GM21576 (cell line): ENCODE data around the gene ZC3H14.

Experiments
- ATAC-seq: cut with Tn5 transposase; IDR thresholded peaks from one replicate; pipeline ENCODE4 v1.9.1; 2021; ENCODE audit warnings: mild to moderate bottlenecking, moderate library complexity; ENCODE audit not compliant: unreplicated experiment

The ZC3H14 gene

GRCh38 chr14:88605594-88605993 lies 42.8 kb downstream of the ZC3H14 start:
- no peak for ATAC-seq

- ATAC-seq = no peak
Measured at GRCh38 chr14:88607829-88608228, 45.0 kb downstream of the ZC3H14 start.

GRCh38 chr14:88611878-88612277 lies 49.0 kb downstream of the ZC3H14 start:
- no peak for ATAC-seq

- ATAC-seq = no peak
Measured at GRCh38 chr14:88612981-88613380, 50.1 kb downstream of the ZC3H14 start.

- ATAC-seq = no peak
Measured at GRCh38 chr14:88613552-88614010, 50.7 kb downstream of the ZC3H14 start.

GRCh38 chr14:88614218-88614907 lies 51.5 kb downstream of the ZC3H14 start:
- peak; percentile 63 for ATAC-seq

GRCh38 chr14:88616697-88617096 lies 53.9 kb downstream of the ZC3H14 start:
- no peak for ATAC-seq

GRCh38 chr14:88617479-88617878 lies 54.6 kb downstream of the ZC3H14 start:
- no peak for ATAC-seq

GRCh38 chr14:88618476-88618875 lies 55.6 kb downstream of the ZC3H14 start:
- ATAC-seq = no peak

GRCh38 chr14:88621100-88621499 lies 58.3 kb downstream of the ZC3H14 start:
- ATAC-seq = no peak

GRCh38 chr14:88625671-88626070 lies 62.8 kb downstream of the ZC3H14 start:
- ATAC-seq = no peak

- ATAC-seq = no peak
Measured at GRCh38 chr14:88628033-88628432, 65.2 kb downstream of the ZC3H14 start.

GRCh38 chr14:88628462-88628861 lies 65.6 kb downstream of the ZC3H14 start:
- no peak for ATAC-seq

GRCh38 chr14:88630565-88630964 lies 67.7 kb downstream of the ZC3H14 start:
- no peak for ATAC-seq

- ATAC-seq = no peak
Measured at GRCh38 chr14:88631091-88631490, 68.3 kb downstream of the ZC3H14 start.

GRCh38 chr14:88632512-88632911 lies 69.7 kb downstream of the ZC3H14 start:
- no peak for ATAC-seq

GRCh38 chr14:88639221-88639620 lies 76.4 kb downstream of the ZC3H14 start:
- no peak for ATAC-seq

GRCh38 chr14:88660056-88660455 lies 97.2 kb downstream of the ZC3H14 start:
- no peak for ATAC-seq

GRCh38 chr14:88667555-88668273 lies 104.9 kb downstream of the ZC3H14 start:
- peak; percentile 72 for ATAC-seq

GRCh38 chr14:88668448-88669116 lies 105.7 kb downstream of the ZC3H14 start:
- ATAC-seq = peak; percentile 81

- ATAC-seq = no peak
Measured at GRCh38 chr14:88669346-88669745, 106.5 kb downstream of the ZC3H14 start.
